HFF-Myc (cell line): ENCODE measurements around the gene RFX2.

ENCODE experiments used
- DNase-seq: peaks from one replicate; pipeline ENCODE4 v3.0.0-alpha.2; 2011; ENCODE audit warnings: low read depth; ENCODE audit errors: extremely low read depth
- H3K4me3 ChIP-seq: replicated peaks from 2 replicates; pipeline ENCODE4 v1.5.1; 2011; ENCODE audit warnings: low read depth, mild to moderate bottlenecking, control low read depth, low read length
- CTCF ChIP-seq: IDR thresholded peaks from 2 replicates; pipeline ENCODE4 v1.5.1; 2012; ENCODE audit warnings: mild to moderate bottlenecking, low read depth, low read length, control low read depth; ENCODE audit errors: missing control alignments

RFX2 gene

GRCh38 chr19:5959260-5960004 is 150.9 kb downstream of the RFX2 start:
- TF ChIP-seq CTCF, result no peak
- H3K4me3 ChIP-seq, result no peak overlapping the region
- no peak for DNase-seq

GRCh38 chr19:5958851-5959122 is 151.5 kb downstream of the RFX2 start:
- TF ChIP-seq CTCF, result no peak
- no peak overlapping the region for H3K4me3 ChIP-seq
- no peak for DNase-seq

GRCh38 chr19:5958074-5958850 is 152.0 kb downstream of the RFX2 start:
- no peak for TF ChIP-seq CTCF
- H3K4me3 ChIP-seq, result no peak overlapping the region
- no peak for DNase-seq

- H3K4me3 ChIP-seq, result no peak overlapping the region
- TF ChIP-seq CTCF, result no peak
- DNase-seq, result no peak
These were observed 153.1 kb downstream of the RFX2 start for GRCh38 chr19:5957170-5957569.

- no peak for DNase-seq
- no peak overlapping the region for H3K4me3 ChIP-seq
- no peak for TF ChIP-seq CTCF
These were observed 153.6 kb downstream of the RFX2 start for GRCh38 chr19:5956728-5957127.

GRCh38 chr19:5956323-5956722 is 154.0 kb downstream of the RFX2 start:
- no peak for TF ChIP-seq CTCF
- DNase-seq, result no peak
- H3K4me3 ChIP-seq, result no peak overlapping the region
